OCI-LY3 (cell line): ENCODE measurements around the gene ATOSA.

Source experiments
- H2AFZ ChIP-seq: fragments of 200-600, 300-600 bp; shearing (Covaris generic); 2 replicates; pipeline ENCODE4 v1.6.0; 2014; ENCODE audit warnings: antibody characterized with exemption, low read depth, low read length
- H3K27ac ChIP-seq: fragments of 200-600, 300-600 bp; sonication (generic); 2 replicates; pipeline ENCODE4 v1.5.1; 2014; ENCODE audit warnings: mild to moderate bottlenecking, low read length, moderate library complexity, mixed read lengths
- H3K27me3 ChIP-seq: fragments of 200-600, 300-600 bp; sonication (generic); 2 replicates; pipeline ENCODE4 v1.6.1; 2014; ENCODE audit warnings: low read depth, low read length, mixed read lengths
- H3K36me3 ChIP-seq: fragments of 200-600, 300-600 bp; sonication (generic); replicated peaks from 2 replicates; pipeline ENCODE3; 2014; ENCODE audit warnings: low read depth, low read length, mixed read lengths
- H3K4me1 ChIP-seq: fragments of 300-600, 200-600 bp; sonication (generic); 2 replicates; pipeline ENCODE4 v1.6.1; 2014; ENCODE audit warnings: low read length, mixed read lengths
- H3K4me2 ChIP-seq: fragments of 200-600, 300-600 bp; sonication (generic); 2 replicates; pipeline ENCODE4 v1.6.1; 2014; ENCODE audit warnings: low read length, mixed read lengths
- H3K4me3 ChIP-seq: fragments of 300-600, 200-600 bp; sonication (generic); 2 replicates; pipeline ENCODE4 v1.5.1; 2014; ENCODE audit warnings: antibody characterized with exemption, mild to moderate bottlenecking, low read length, moderate library complexity
- H3K79me2 ChIP-seq: fragments of 300-600, 200-600 bp; shearing (Covaris generic); 2 replicates; pipeline ENCODE4 v1.6.1; 2014; ENCODE audit warnings: mild to moderate bottlenecking, low read length, mixed read lengths
- H3K9ac ChIP-seq: fragments of 300-600, 200-600 bp; shearing (Covaris generic); 2 replicates; pipeline ENCODE4 v1.6.0; 2014; ENCODE audit warnings: mild to moderate bottlenecking, low read length, moderate library complexity
- H3K9me3 ChIP-seq: fragments of 200-600, 300-600 bp; shearing (Covaris generic); 2 replicates; pipeline ENCODE4 v1.6.1; 2014; ENCODE audit warnings: low read length, mixed read lengths; ENCODE audit not compliant: insufficient read depth
- H4K20me1 ChIP-seq: fragments of 200-600, 300-600 bp; sonication (generic); 2 replicates; pipeline ENCODE4 v1.6.1; 2016; ENCODE audit warnings: low read length, mixed read lengths; ENCODE audit not compliant: insufficient read depth
- CTCF ChIP-seq: fragments of 200-600, 300-600 bp; sonication (generic); IDR thresholded peaks from 2 replicates; pipeline ENCODE4 v1.5.1; 2014; ENCODE audit warnings: antibody characterized with exemption, low read length, low read depth
- EZH2phosphoT487 ChIP-seq: fragments of 200-600 bp; shearing (Covaris generic); IDR thresholded peaks from 2 replicates; pipeline ENCODE4 v1.6.1; 2018; ENCODE audit warnings: antibody characterized with exemption, mixed run types, low read depth

The ATOSA gene

GRCh38 chr15:52674831-52675230, 4.4 kb downstream of the ATOSA start:
- Histone ChIP-seq H3K4me1 (peaks cover 10% of the 10 kb centered on the region), H3K9ac (no peak overlapping the region), H2AFZ (no peak overlapping the region), H3K36me3 (peaks cover 16% of the 10 kb centered on the region), H3K27ac (no peak overlapping the region), H3K79me2 (peaks cover 5% of the 10 kb centered on the region), H3K27me3 (no peaks in the 10 kb centered on the region), H3K9me3 (no peaks in the 10 kb centered on the region), H3K4me3 (no peak overlapping the region), H3K4me2 (no peak overlapping the region), H4K20me1 (no peaks in the 10 kb centered on the region)
- TF ChIP-seq EZH2phosphoT487 (no peak), CTCF (no peak)

GRCh38 chr15:52673734-52674133, 5.5 kb downstream of the ATOSA start:
- Histone ChIP-seq H3K79me2 (peaks cover 5% of the 10 kb centered on the region), H3K27ac (no peak overlapping the region)

GRCh38 chr15:52673312-52673711, 5.9 kb downstream of the ATOSA start:
- H3K9ac ChIP-seq: no peak overlapping the region
- no peak overlapping the region for H3K4me2 ChIP-seq
- no peak for TF ChIP-seq CTCF
- TF ChIP-seq EZH2phosphoT487: no peak
- no peak overlapping the region for H2AFZ ChIP-seq
- H3K4me3 ChIP-seq: no peak overlapping the region
- H3K27me3 ChIP-seq: no peaks in the 10 kb centered on the region
- H3K4me1 ChIP-seq: peaks cover 10% of the 10 kb centered on the region
- H3K9me3 ChIP-seq: no peaks in the 10 kb centered on the region
- no peak overlapping the region for H3K27ac ChIP-seq
- H3K36me3 ChIP-seq: peaks cover 21% of the 10 kb centered on the region
- H3K79me2 ChIP-seq: peaks cover 4% of the 10 kb centered on the region
- no peaks in the 10 kb centered on the region for H4K20me1 ChIP-seq

More at GRCh38 chr15:52673734-52674133, 5.5 kb downstream of the ATOSA start:
- peaks cover 21% of the 10 kb centered on the region for H3K36me3 ChIP-seq
- no peak for TF ChIP-seq EZH2phosphoT487
- no peak for TF ChIP-seq CTCF
- peaks cover 10% of the 10 kb centered on the region for H3K4me1 ChIP-seq
- no peaks in the 10 kb centered on the region for H3K9me3 ChIP-seq
- H3K9ac ChIP-seq: no peak overlapping the region
- H4K20me1 ChIP-seq: no peaks in the 10 kb centered on the region
- no peak overlapping the region for H3K4me3 ChIP-seq
- no peak overlapping the region for H3K4me2 ChIP-seq
- no peaks in the 10 kb centered on the region for H3K27me3 ChIP-seq
- H2AFZ ChIP-seq: no peak overlapping the region

- TF ChIP-seq CTCF (no peak), EZH2phosphoT487 (no peak)
- no peak overlapping the region for H3K4me2 ChIP-seq
- H3K4me1 ChIP-seq: peaks cover 14% of the 10 kb centered on the region
- peaks cover 3% of the 10 kb centered on the region; the same call in 1 of the 2 replicates for H3K79me2 ChIP-seq
- H2AFZ ChIP-seq: no peak overlapping the region
- no peak overlapping the region for H3K27ac ChIP-seq
- no peak overlapping the region for H3K9ac ChIP-seq
- H3K9me3 ChIP-seq: no peaks in the 10 kb centered on the region
- no peaks in the 10 kb centered on the region for H3K27me3 ChIP-seq
- H3K36me3 ChIP-seq: peaks cover 27% of the 10 kb centered on the region
- no peak overlapping the region for H3K4me3 ChIP-seq
- H4K20me1 ChIP-seq: no peaks in the 10 kb centered on the region
Observed at GRCh38 chr15:52672661-52673060, 6.5 kb downstream of the ATOSA start.
